ENCODE data around the gene CISH. TPM values are rescaled to one million over a fixed set of nuclear protein-coding genes. Genes with fewer than 3 reads are reported as not detected.
A peak's percentile ranks its signal among the peaks of the same experiment; 100 is the strongest.

Gene CISH
- total and polyA plus RNA-seq, 5 donors = 8.0 to 27.8 (median 10.2) TPM

DNA sequence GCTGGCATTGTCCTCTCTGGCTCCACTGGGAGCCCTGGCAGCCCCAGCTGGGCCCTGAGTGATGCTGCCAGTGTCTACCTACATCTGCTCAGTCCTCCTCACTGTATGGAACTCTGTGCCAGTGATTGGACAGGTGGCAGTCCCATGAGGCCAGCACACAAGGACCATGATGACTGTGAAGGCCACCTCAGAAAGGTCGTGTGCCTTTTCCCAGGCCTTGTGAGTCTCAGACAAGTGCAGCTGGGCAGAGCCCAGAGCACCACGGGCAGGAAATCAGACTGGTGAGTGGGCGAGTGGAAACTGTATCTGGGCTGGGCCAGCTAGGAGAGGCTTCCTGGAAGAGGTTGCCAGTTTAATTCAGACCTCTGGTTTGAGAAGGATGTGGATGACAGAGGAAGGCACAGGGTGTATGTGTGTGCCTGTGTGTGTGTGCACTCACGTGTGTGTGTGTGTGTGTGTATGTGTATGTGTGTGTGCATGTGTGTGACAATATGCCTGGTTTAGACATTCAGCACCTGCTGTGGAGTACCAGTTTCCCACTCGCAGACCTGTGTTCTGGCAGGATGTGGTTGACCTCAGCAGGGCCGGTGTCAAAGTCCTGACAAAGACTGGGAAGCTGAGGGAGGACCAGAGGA is 12.4 kb upstream of the CISH start:
- DNase-seq (no peak), ATAC-seq (peak in 1 of 2 donors; percentile 33)
- intact Hi-C loops (cut with DNase I) = no loop called here
- no peak overlapping the region for H3K4me3 ChIP-seq (ENCODE audit: low read length)
- 34% methylated on average over 6 of the region's 6 CpGs for WGBS
- peak overlapping the region; percentile 25 for H3K27ac ChIP-seq (ENCODE audit: low read length)
- H3K27me3 ChIP-seq (ENCODE audit: control insufficient read depth, insufficient read depth) = no peaks in the 10 kb centered on the region
- peaks cover 29% of the 10 kb centered on the region for H3K4me1 ChIP-seq (ENCODE audit: control insufficient read depth, insufficient read depth, low read length)
- H3K9me3 ChIP-seq (ENCODE audit: control insufficient read depth, low read length) = no peaks in the 10 kb centered on the region

DNA sequence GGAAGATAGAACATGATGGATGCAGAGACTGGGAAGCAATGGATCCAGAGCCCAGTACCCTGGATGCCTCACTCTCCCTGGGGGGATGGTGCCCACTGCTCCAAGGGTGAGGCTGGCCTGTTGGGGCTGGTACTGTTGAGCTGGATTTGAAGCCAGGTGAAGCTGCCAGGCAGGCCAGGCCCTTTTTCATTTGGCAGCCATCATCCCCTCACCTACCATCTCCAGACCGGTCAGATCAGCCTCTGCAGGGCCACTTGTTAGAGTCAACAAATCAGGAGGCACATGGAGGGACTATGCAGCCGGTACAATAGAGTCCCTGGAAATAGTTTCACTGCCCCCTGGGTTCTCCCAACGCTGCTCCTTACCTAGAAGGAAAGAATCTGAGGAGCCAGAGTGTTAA is 11.3 kb upstream of the CISH start:
- no peak overlapping the region for H3K27ac ChIP-seq (ENCODE audit: low read length)
- 70% methylated on average over 3 of the region's 3 CpGs for WGBS

DNA sequence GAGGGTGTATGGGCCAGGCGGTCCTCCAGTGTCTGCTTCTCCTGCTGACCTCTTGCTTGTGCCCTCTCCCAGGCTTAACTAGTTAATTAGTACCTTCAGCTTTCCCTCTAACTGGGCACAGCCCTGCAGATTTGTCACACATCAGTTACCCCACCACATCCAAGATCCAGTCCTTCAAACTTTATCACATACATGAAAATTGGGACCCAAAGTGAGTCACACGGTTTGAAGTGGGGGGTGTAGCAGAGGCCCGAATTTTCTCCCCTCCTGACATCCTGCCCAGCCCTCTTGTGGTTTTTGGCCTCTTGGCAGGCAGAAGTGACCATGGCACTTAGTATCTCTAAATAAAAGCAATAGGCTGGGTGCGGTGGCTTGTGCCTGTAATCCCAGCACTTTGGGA is 9.2 kb upstream of the CISH start:
- ATAC-seq = no peak
- no peak for DNase-seq
- Histone ChIP-seq H3K27me3 (ENCODE audit: control insufficient read depth, insufficient read depth) (no peaks in the 10 kb centered on the region), H3K4me1 (ENCODE audit: control insufficient read depth, insufficient read depth, low read length) (peaks cover 23% of the 10 kb centered on the region), H3K27ac (ENCODE audit: low read length) (peak overlapping the region; percentile 76), H3K4me3 (ENCODE audit: low read length) (no peak overlapping the region), H3K9me3 (ENCODE audit: control insufficient read depth, low read length) (no peaks in the 10 kb centered on the region)
- WGBS = 38% methylated on average over 4 of the region's 4 CpGs
- intact Hi-C loops (cut with DNase I) = no loop called here

More for the DNA sequence above, 11.3 kb upstream of the CISH start:
- H3K27me3 ChIP-seq (ENCODE audit: control insufficient read depth, insufficient read depth) = no peaks in the 10 kb centered on the region
- H3K4me1 ChIP-seq (ENCODE audit: control insufficient read depth, insufficient read depth, low read length) = peaks cover 29% of the 10 kb centered on the region
- ATAC-seq (no peak), DNase-seq (no peak)
- no peaks in the 10 kb centered on the region for H3K9me3 ChIP-seq (ENCODE audit: control insufficient read depth, low read length)
- intact Hi-C loops (cut with DNase I) = no loop called here
- no peak overlapping the region for H3K4me3 ChIP-seq (ENCODE audit: low read length)

DNA sequence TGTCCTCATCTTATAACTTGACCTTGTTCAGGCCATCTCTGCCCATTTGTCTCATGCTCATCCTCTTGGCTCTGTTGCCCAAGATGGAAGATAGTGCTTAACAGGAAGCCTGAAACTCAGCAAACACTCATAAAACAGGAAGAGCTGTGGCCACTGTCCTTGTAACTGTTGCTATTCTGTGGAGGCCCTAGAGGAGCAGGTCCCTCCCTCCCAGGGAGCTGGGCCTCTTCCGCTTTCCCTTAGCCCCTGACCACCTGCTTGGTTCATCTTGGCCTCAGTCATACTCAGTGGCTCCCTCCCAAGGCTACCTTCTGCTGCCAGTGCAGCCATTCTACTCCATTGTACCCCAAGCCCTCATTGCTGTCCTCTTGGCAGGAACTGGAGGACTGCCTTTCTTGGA is 8.8 kb upstream of the CISH start:
- H3K9me3 ChIP-seq (ENCODE audit: control insufficient read depth, low read length) = no peaks in the 10 kb centered on the region
- H3K27me3 ChIP-seq (ENCODE audit: control insufficient read depth, insufficient read depth) = no peaks in the 10 kb centered on the region
- no peak overlapping the region for H3K4me3 ChIP-seq (ENCODE audit: low read length)
- peaks cover 23% of the 10 kb centered on the region for H3K4me1 ChIP-seq (ENCODE audit: control insufficient read depth, insufficient read depth, low read length)
- intact Hi-C loops (cut with DNase I) = no loop called here
- ATAC-seq (no peak), DNase-seq (no peak)
- H3K27ac ChIP-seq (ENCODE audit: low read length) = peak overlapping the region; percentile 76
- WGBS = 78% methylated on average over 1 of the region's 1 CpG

DNA sequence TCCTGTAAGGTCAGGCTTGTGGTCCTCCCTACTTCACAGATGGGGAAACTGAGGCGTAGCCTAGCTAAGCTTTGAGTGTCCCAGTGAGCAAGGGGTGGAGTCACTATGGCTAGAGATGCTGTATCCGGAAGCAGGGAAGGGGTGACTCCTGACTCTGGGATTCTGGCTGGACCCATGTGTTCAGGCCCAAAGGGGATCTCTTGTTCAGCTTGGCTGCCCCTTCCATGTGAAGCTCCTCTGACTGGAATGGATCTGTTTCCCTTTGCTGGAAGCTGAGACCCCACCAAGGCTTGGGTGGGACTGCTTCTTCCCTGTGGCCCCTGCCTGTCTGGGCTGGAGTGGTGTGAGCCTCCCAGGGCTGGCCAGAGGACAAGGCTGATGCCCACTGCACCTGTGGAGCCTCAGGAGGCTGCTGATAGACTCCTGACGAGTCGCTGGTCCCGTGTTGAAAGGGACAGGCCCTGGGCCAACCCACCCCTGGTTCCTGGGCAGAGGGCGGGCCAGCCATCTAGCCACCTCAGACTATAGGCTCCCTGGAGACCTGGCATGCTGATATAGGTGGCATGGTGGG is 6.4 kb upstream of the CISH start:
- peak overlapping the region; percentile 86 for H3K27ac ChIP-seq (ENCODE audit: low read length)
- intact Hi-C loops (cut with DNase I) = loop anchor here (2.0 to 10.0 kb wide), 4 partner anchors 53 to 767 kb away; partner anchors contain the start of gene MANF (in 2 of the 4)
- H3K4me1 ChIP-seq (ENCODE audit: control insufficient read depth, insufficient read depth, low read length) = peaks cover 12% of the 10 kb centered on the region
- peak in 2 of 3 donors; percentile 68 to 70 for DNase-seq
- no peaks in the 10 kb centered on the region for H3K9me3 ChIP-seq (ENCODE audit: control insufficient read depth, low read length)
- H3K27me3 ChIP-seq (ENCODE audit: control insufficient read depth, insufficient read depth) = no peaks in the 10 kb centered on the region
- 53% methylated on average over 6 of the region's 6 CpGs for WGBS
- no peak for ATAC-seq
- H3K4me3 ChIP-seq (ENCODE audit: low read length) = peak overlapping the region; percentile 71

DNA sequence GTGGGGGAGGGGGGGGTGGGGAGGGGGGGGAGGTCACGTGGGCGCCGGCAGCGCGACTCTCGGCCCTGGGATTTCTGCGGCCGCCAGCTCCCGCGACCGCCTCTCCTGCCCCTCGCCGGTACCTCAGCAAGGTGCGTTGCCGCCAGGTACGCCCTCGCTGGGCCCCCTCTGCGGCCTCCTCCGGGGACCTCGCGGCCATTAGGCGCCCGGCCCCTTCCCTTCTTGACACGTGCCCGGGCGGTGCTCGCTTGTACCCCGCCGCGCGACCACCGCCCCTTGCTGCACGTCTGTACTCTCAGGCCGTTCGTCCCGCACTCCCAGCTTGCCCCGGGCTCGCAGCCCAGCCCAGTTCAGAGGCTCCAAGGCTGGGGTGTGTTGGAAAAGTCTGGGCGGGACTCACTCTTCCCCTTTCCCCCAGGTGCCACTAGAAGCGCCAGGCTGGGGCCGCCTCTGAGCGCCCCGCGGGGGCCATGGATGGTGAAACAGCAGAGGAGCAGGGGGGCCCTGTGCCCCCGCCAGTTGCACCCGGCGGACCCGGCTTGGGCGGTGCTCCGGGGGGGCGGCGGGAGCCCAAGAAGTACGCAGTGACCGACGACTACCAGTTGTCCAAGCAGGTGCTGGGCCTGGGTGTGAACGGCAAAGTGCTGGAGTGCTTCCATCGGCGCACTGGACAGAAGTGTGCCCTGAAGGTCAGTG is 5.7 kb upstream of the CISH start, which contains the start of gene MAPKAPK3:
MAPKAPK3 (plus strand) TSS at position 56 of the 696 bp plus-strand sequence; CDS start at position 471, 415 bp downstream.
- Histone ChIP-seq H3K4me1 (ENCODE audit: control insufficient read depth, insufficient read depth, low read length) (peaks cover 12% of the 10 kb centered on the region), H3K27me3 (ENCODE audit: control insufficient read depth, insufficient read depth) (no peaks in the 10 kb centered on the region), H3K9me3 (ENCODE audit: control insufficient read depth, low read length) (no peaks in the 10 kb centered on the region), H3K4me3 (ENCODE audit: low read length) (peak within 1 kb of the TSS; percentile 71), H3K27ac (ENCODE audit: low read length) (peak within 1 kb of the TSS; percentile 86)
- DNase-seq (peak; percentile 64 to 85 (median 80)), ATAC-seq (peak; percentile 17 to 31)
- under 1% methylated on average over 58 of the region's 58 CpGs for WGBS
- intact Hi-C loops (cut with DNase I) = loop anchor here (2.0 to 10.0 kb wide), 4 partner anchors 54 to 768 kb away; partner anchors contain the start of gene MANF (in 2 of the 4)

DNA sequence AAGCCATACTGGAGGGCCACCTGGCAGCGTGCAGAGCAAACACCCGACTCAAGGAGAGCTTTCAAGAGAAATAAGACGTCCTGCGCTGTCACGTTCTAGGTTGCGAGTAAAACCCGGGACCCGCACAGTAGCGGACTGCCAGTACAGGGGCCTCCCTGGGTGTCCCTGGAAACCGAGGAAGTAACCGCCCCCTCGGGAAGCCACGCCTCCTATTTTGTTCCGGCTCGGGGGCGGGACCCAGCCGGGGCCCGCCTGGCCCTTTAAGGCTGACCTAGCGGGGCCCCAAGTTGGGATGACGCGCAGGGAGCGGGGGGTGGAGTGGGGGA is 5.2 kb upstream of the CISH start:
- intact Hi-C loops (cut with DNase I) = loop anchor here (2.0 to 10.0 kb wide), 4 partner anchors 54 to 768 kb away; partner anchors contain the start of gene MANF (in 2 of the 4)
- no peaks in the 10 kb centered on the region for H3K27me3 ChIP-seq (ENCODE audit: control insufficient read depth, insufficient read depth)
- peak overlapping the region; percentile 71 for H3K4me3 ChIP-seq (ENCODE audit: low read length)
- WGBS = under 1% methylated on average over 22 of the region's 22 CpGs
- peaks cover 12% of the 10 kb centered on the region for H3K4me1 ChIP-seq (ENCODE audit: control insufficient read depth, insufficient read depth, low read length)
- DNase-seq = peak; percentile 93 to 97 (median 97)
- H3K27ac ChIP-seq (ENCODE audit: low read length) = peak overlapping the region; percentile 85
- H3K9me3 ChIP-seq (ENCODE audit: control insufficient read depth, low read length) = no peaks in the 10 kb centered on the region
- ATAC-seq = peak; percentile 82 to 84

DNA sequence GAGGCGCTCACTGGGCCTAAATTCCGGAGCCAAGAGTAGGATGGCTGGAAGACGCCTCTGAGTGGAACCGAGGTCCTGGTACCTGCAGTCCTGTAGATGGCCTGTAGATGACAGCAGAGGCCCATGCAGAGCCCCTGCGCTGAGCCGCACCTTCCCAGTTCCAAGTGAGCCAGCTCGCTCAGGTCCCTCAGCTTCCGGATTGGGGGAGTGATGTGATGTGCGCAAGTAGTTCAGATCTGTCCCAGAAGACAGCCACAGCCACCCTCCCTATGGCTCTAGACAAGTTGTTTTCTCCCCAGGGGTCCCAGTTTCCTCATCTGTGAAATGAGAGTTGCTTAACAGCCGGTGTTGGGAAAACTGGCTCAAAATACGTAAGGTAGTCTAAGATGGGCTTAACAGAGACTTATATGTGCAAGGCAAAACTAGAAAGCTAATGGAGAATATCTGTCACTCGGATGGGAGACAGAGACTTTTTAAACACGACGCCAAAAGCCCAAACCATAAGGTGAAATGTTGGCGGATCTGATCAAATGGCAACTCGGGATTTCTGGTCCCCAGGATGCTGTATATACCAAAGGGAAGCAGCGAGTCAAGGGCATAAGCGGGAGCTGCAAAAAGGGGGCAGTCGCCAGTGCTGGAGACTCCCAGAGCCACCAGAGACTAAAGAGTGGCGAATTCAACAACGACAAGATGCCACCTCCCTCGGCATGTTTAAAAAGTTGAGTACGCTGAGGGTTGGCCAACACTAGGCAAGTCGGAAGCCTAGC is 4.6 kb upstream of the CISH start:
- H3K27me3 ChIP-seq (ENCODE audit: control insufficient read depth, insufficient read depth) = no peaks in the 10 kb centered on the region
- ATAC-seq (peak; percentile 49 to 57), DNase-seq (peak; percentile 86 to 91 (median 88))
- peaks cover 12% of the 10 kb centered on the region for H3K4me1 ChIP-seq (ENCODE audit: control insufficient read depth, insufficient read depth, low read length)
- H3K4me3 ChIP-seq (ENCODE audit: low read length) = peak overlapping the region; percentile 71
- no peaks in the 10 kb centered on the region for H3K9me3 ChIP-seq (ENCODE audit: control insufficient read depth, low read length)
- peak overlapping the region; percentile 85 for H3K27ac ChIP-seq (ENCODE audit: low read length)
- under 1% methylated on average over 24 of the region's 24 CpGs for WGBS
- intact Hi-C loops (cut with DNase I) = loop anchor here (2.0 to 10.0 kb wide), 4 partner anchors 55 to 769 kb away; partner anchors contain the start of gene MANF (in 2 of the 4)

DNA sequence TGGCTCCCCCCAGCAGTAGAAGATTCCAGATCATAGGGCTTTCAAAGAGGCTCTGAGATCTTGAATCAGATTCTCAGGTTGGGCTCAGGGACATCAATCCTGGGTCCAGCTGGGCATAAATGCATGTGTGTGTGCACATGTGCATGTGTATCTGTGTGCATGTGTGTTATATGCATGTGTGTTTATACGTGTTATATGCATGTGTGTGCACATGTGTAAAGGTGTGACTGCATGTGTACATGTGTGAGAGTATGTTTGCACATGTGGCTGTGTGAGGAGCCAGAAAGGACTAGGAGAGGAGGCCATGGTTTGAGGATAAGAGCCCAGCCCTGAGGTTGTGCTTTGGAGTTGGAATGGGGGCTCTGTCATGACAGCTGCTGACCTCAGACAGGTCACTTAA is 3.6 kb upstream of the CISH start:
- WGBS = 59% methylated on average over 1 of the region's 1 CpG
- no peaks in the 10 kb centered on the region for H3K27me3 ChIP-seq (ENCODE audit: control insufficient read depth, insufficient read depth)
- no peak overlapping the region for H3K27ac ChIP-seq (ENCODE audit: low read length)
- peak in 2 of 3 donors; percentile 0 to 5 for DNase-seq
- ATAC-seq = no peak
- intact Hi-C loops (cut with DNase I) = loop anchor here in 3 of 4 donors (2.0 to 10.0 kb wide), 4 partner anchors 42 to 770 kb away; partner anchors contain the start of gene MANF (in 2 of the 3)
- H3K4me1 ChIP-seq (ENCODE audit: control insufficient read depth, insufficient read depth, low read length) = peaks cover 10% of the 10 kb centered on the region
- H3K4me3 ChIP-seq (ENCODE audit: low read length) = no peak overlapping the region
- no peaks in the 10 kb centered on the region for H3K9me3 ChIP-seq (ENCODE audit: control insufficient read depth, low read length)

Data from right cardiac atrium (tissue), 5 donors.